B cell (primary cell): Measurements from ENCODE around the gene LLPH. TPM values are rescaled to one million over a fixed set of nuclear protein-coding genes. Genes with fewer than 3 reads are reported as not detected.

Experiments used
- ATAC-seq: fragments of 200-7000 bp; cut with Tn5 transposase; one replicate; pipeline ENCODE4 v1.10.0; 2021; ENCODE audit warnings: low read depth, mild to moderate bottlenecking, moderate number of reproducible peaks, moderate library complexity
- CTCF ChIA-PET: fragments of 350-600 bp; sonication (Branson Sonifier 250); formaldehyde crosslinking; loops from one replicate; lab custom pipeline; 2021; ENCODE audit warnings: antibody characterized with exemption, inconsistent platforms; lab: Charles Lee
- POLR2A ChIA-PET: fragments of 350-600 bp; sonication (Branson Sonifier 250); formaldehyde crosslinking; loops from one replicate; lab custom pipeline; 2021; ENCODE audit warnings: antibody characterized with exemption; lab: Charles Lee
- DNase-seq: peaks from one replicate; pipeline ENCODE4 v3.0.0; 2013
- H2AFZ ChIP-seq: 2 replicates; pipeline ENCODE4 v1.6.1; 2012; ENCODE audit warnings: mild to moderate bottlenecking, low read depth, low read length; ENCODE audit not compliant: insufficient read depth, poor library complexity, severe bottlenecking
- H3K27ac ChIP-seq, 2 donors: 1 replicate in 1 of 2; 2 replicates in 1 of 2; pipeline ENCODE4 v1.5.1; 2012 to 2013; ENCODE audit warnings: low read length in 2 of 2, mild to moderate bottlenecking in 2 of 2, moderate library complexity in 1 of 2
- H3K27me3 ChIP-seq, 4 experiments: fragments of 200-600 bp in 1 of 4; sonication (generic) in 1 of 4; replicated peaks in 1 of 4; 1 replicate in 2 of 4; 2 replicates in 2 of 4; pipeline versions ENCODE4 v1.6.1 to v1.7.0; 2013 to 2016; ENCODE audit warnings: low read length in 3 of 4, mild to moderate bottlenecking in 2 of 4, mixed read lengths in 1 of 4, moderate library complexity in 1 of 4; ENCODE audit not compliant: insufficient read depth in 4 of 4, control insufficient read depth in 3 of 4; ENCODE audit errors: control extremely low read depth in 1 of 4
- H3K36me3 ChIP-seq, 2 experiments: replicated peaks in 1 of 2; 1 replicate in 1 of 2; 2 replicates in 1 of 2; pipeline versions ENCODE4 v1.6.1 to v1.7.1; 2013; ENCODE audit warnings: low read length in 1 of 2; ENCODE audit not compliant: insufficient read depth in 2 of 2, control insufficient read depth in 1 of 2; ENCODE audit errors: control extremely low read depth in 1 of 2, extremely low read depth in 1 of 2
- H3K4me1 ChIP-seq, 2 donors: fragments of 200-600 bp in 1 of 2; sonication (generic) in 1 of 2; 1 replicate in 1 of 2; 2 replicates in 1 of 2; pipeline versions ENCODE4 v1.5.1 to v1.6.1; 2013 to 2017; ENCODE audit warnings: low read length in 2 of 2; ENCODE audit not compliant: control insufficient read depth in 2 of 2, insufficient read depth in 2 of 2
- H3K4me2 ChIP-seq: replicated peaks from 2 replicates; pipeline ENCODE3; 2012; ENCODE audit warnings: mild to moderate bottlenecking, low read depth, low read length; ENCODE audit not compliant: poor library complexity, severe bottlenecking
- H3K4me3 ChIP-seq, 5 experiments: fragments of 200-600 bp in 1 of 5; sonication (generic) in 1 of 5; 1 replicate in 3 of 5; 2 replicates in 2 of 5; pipeline versions ENCODE4 v1.5.1 to v1.7.0; 2011 to 2016; ENCODE audit warnings: low read length in 4 of 5, mild to moderate bottlenecking in 4 of 5, low read depth in 2 of 5, control low read depth in 1 of 5, moderate library complexity in 1 of 5; ENCODE audit not compliant: insufficient read depth in 1 of 5; ENCODE audit errors: control extremely low read depth in 1 of 5, extremely low read depth in 1 of 5
- H3K79me2 ChIP-seq: fragments of 200-600 bp; sonication (generic); one replicate; pipeline ENCODE4 v1.6.0; 2016; ENCODE audit warnings: low read length; ENCODE audit not compliant: control insufficient read depth, insufficient read depth
- H3K9ac ChIP-seq: fragments of 200-600 bp; sonication (generic); 2 replicates; pipeline ENCODE4 v1.6.1; 2017; ENCODE audit warnings: mild to moderate bottlenecking, low read length, moderate library complexity
- H3K9me3 ChIP-seq, 3 donors: one replicate each; pipeline versions ENCODE4 v1.6.1 to v1.7.1; 2013; ENCODE audit warnings: low read length in 2 of 3; ENCODE audit not compliant: control insufficient read depth in 2 of 3, insufficient read depth in 1 of 3; ENCODE audit errors: control extremely low read depth in 1 of 3
- H4K20me1 ChIP-seq: 2 replicates; pipeline ENCODE4 v1.6.0; 2012; ENCODE audit warnings: mild to moderate bottlenecking, low read length; ENCODE audit not compliant: insufficient read depth, control insufficient read depth, poor library complexity, severe bottlenecking
- H3K27ac Mint-ChIP-seq: one replicate; pipeline ENCODE4 v1.8.0; 2021; ENCODE audit warnings: mixed read lengths
- H3K27me3 Mint-ChIP-seq: one replicate; pipeline ENCODE4 v1.8.0; 2021; ENCODE audit warnings: mixed read lengths
- H3K4me1 Mint-ChIP-seq: one replicate; pipeline ENCODE4 v1.8.0; 2021; ENCODE audit warnings: mixed read lengths
- H3K4me3 Mint-ChIP-seq: one replicate; pipeline ENCODE4 v1.8.0; 2021; ENCODE audit warnings: mixed read lengths
- H3K9me3 Mint-ChIP-seq: one replicate; pipeline ENCODE4 v1.8.0; 2022; ENCODE audit warnings: mixed read lengths; ENCODE audit not compliant: insufficient read depth
- EZH2 ChIP-seq: IDR thresholded peaks from 2 replicates; pipeline ENCODE4 v1.6.1; 2012; ENCODE audit warnings: borderline replicate concordance, low read depth, mild to moderate bottlenecking, moderate library complexity, low read length; ENCODE audit not compliant: insufficient read depth, poor library complexity, severe bottlenecking
- WGBS: methylation state at CpG from one replicate; pipeline ENCODE4 v1.1.5; 2013; ENCODE audit warnings: missing lambda C conversion rate; ENCODE audit not compliant: insufficient coverage; 5-methylcytosine and 5-hydroxymethylcytosine counted together
- intact Hi-C: fragments of 100-400 bp; cut with micrococcal nuclease; formaldehyde crosslinking; loops from one replicate; pipeline ENCODE4 v1.10.0; 2022
- polyA plus RNA-seq: library from polyadenylated mRNA; depleted of rRNA; stranded (reverse); fragments of >200 nt; gene quantifications from 2 replicates; pipeline ENCODE4 v1.2.3, GENCODE V29; 2012
- total RNA-seq, 2 donors: library from RNA; stranded (reverse); fragments of 120-200 nt in 1 of 2; gene quantifications; 1 replicate in 1 of 2; 2 replicates in 1 of 2; pipeline versions ENCODE4 v1.2.3 to v1.2.4, GENCODE V29; 2013 to 2022
- TF ChIP-seq, protein P1 (sequence below): fragments of 200-600 bp; IDR thresholded peaks from one replicate; pipeline ENCODE4 v1.8.0; 2022; ENCODE audit warnings: antibody characterized with exemption, mild to moderate bottlenecking

The LLPH gene
- total and polyA plus RNA-seq, 2 donors (not counting 1 experiment from before 2014, with no cell fraction given), result 2.1 to 23.4 TPM

DNA sequence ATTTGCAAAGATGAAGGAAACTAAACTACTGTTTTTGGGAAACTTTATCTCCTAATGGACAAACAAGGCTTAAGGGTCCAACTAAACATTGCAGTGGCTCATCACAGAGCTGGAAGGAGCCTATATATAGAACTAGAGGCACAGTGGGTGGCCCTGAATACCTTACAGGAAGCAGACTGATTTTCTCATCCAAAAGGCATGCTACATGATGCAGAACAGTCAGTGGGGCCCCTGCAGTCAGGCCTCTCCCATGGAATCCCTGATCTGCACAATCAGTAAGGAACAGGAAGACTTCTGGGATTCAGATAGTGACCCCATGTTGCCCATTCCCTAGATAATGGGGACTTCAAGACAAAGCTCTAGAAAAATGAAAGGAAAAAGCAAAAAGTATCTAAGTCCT, 1.9 kb upstream of the LLPH start:
- H4K20me1 ChIP-seq, result no peaks in the 10 kb centered on the region
- H3K4me3 ChIP-seq, result no peak overlapping the region
- H3K36me3 ChIP-seq, result peaks cover 8 to 24% of the 10 kb centered on the region in 2 experiments
- ChIA-PET CTCF (interaction anchor here (0.6 kb wide), 1 partner anchor 439 kb away, joined by 4 read pairs; no protein-coding TSS in a partner anchor), POLR2A (no interaction called here)
- peaks cover 17 to 20% of the 10 kb centered on the region in 2 donors for H3K4me1 ChIP-seq
- no peak overlapping the region for H3K27ac Mint-ChIP-seq
- H3K4me3 Mint-ChIP-seq, result peak overlapping the region; percentile 48
- intact Hi-C loops, result loop anchor here (10.0 kb wide), 1 partner anchor 1132 kb away; the partner anchor contains the start of gene CAND1
- H3K4me1 Mint-ChIP-seq, result peaks cover 38% of the 10 kb centered on the region
- TF ChIP-seq, protein P1, sequence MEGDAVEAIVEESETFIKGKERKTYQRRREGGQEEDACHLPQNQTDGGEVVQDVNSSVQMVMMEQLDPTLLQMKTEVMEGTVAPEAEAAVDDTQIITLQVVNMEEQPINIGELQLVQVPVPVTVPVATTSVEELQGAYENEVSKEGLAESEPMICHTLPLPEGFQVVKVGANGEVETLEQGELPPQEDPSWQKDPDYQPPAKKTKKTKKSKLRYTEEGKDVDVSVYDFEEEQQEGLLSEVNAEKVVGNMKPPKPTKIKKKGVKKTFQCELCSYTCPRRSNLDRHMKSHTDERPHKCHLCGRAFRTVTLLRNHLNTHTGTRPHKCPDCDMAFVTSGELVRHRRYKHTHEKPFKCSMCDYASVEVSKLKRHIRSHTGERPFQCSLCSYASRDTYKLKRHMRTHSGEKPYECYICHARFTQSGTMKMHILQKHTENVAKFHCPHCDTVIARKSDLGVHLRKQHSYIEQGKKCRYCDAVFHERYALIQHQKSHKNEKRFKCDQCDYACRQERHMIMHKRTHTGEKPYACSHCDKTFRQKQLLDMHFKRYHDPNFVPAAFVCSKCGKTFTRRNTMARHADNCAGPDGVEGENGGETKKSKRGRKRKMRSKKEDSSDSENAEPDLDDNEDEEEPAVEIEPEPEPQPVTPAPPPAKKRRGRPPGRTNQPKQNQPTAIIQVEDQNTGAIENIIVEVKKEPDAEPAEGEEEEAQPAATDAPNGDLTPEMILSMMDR, result no peak
- no peak for TF ChIP-seq EZH2
- H3K9me3 Mint-ChIP-seq, result no peaks in the 10 kb centered on the region
- no peak overlapping the region for H3K27ac ChIP-seq
- H3K27me3 Mint-ChIP-seq, result no peaks in the 10 kb centered on the region
- H3K79me2 ChIP-seq, result peaks cover 23% of the 10 kb centered on the region
- no peak for DNase-seq
- H3K9ac ChIP-seq, result no peak overlapping the region
- no peak overlapping the region for H2AFZ ChIP-seq
- no peaks in the 10 kb centered on the region for H3K27me3 ChIP-seq
- H3K9me3 ChIP-seq, result no peaks in the 10 kb centered on the region
- no peak overlapping the region for H3K4me2 ChIP-seq
- ATAC-seq, result no peak

DNA sequence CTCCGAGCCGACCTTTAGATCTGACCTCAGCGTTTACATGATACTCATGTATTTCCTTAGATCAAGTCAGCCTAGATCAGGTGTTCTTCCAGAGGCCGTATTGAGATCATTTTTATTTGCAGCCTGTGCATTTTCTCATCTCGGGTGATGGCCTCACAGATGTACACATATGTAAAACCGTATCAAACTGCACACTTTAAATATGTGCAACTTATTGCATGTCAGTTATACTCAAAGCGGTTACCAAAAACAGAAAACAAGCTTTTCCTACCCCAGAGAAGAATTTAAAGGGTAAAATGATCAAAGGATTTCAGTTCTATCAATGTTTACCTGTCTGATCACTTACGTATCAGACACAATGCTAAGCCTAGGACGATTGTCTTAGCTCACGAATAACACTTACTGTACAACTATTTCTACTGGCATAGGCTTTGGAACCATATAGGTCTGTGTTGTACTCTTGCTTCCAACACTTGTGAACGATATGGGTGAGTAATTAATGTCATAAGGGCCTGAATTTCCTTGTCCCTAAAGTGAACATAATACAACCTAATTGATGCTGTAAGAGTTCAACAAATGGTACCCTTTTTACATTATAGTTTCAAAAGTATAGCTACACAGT, 628 bp upstream of the LLPH start:
- H3K9ac ChIP-seq, result peak overlapping the region; percentile 88
- TF ChIP-seq, protein P1, result no peak
- no peak for TF ChIP-seq EZH2
- H3K27ac Mint-ChIP-seq, result peak overlapping the region; percentile 94
- H3K36me3 ChIP-seq, result peaks cover 4 to 21% of the 10 kb centered on the region in 2 experiments
- H3K9me3 ChIP-seq, result no peaks in the 10 kb centered on the region
- DNase-seq (no peak), ATAC-seq (no peak)
- no peaks in the 10 kb centered on the region for H4K20me1 ChIP-seq
- H3K4me3 Mint-ChIP-seq, result peak overlapping the region; percentile 98
- peak overlapping the region; percentile 72 to 100 (median 96) for H3K4me3 ChIP-seq
- peaks cover 17 to 20% of the 10 kb centered on the region in 2 donors for H3K4me1 ChIP-seq
- CTCF ChIA-PET, result interaction anchor here (0.7 to 2.1 kb wide), 4 partner anchors 9 to 1240 kb away, joined by 3 to 11 read pairs (median 3); partner anchors contain the start of gene TMBIM4
- H3K9me3 Mint-ChIP-seq, result no peaks in the 10 kb centered on the region
- WGBS, result 0% methylated on average over 4 of the region's 11 CpGs
- intact Hi-C loops, result loop anchor here (2.0 to 10.0 kb wide), 4 partner anchors 172 to 1372 kb away; partner anchors contain the start of genes CAND1, GNS and HELB
- peaks cover 23% of the 10 kb centered on the region for H3K79me2 ChIP-seq
- no peaks in the 10 kb centered on the region for H3K27me3 Mint-ChIP-seq
- peak overlapping the region; percentile 82 to 84 for H3K27ac ChIP-seq
- peak overlapping the region; percentile 85 for H2AFZ ChIP-seq
- H3K4me2 ChIP-seq, result peak overlapping the region; percentile 86
- no peaks in the 10 kb centered on the region for H3K27me3 ChIP-seq
- POLR2A ChIA-PET, result interaction anchor here (1.2 to 2.0 kb wide), 2 partner anchors 38 to 171 kb away, joined by 12 to 23 read pairs; partner anchors contain the start of genes HELB and TMBIM4
- H3K4me1 Mint-ChIP-seq, result peaks cover 46% of the 10 kb centered on the region
